Stimulated activated CD4-positive, alpha-beta T cell treated with anti-CD3 and anti-CD28 coated beads, Interleukin-15, amount 100 ng/mL, for 24 hours (primary cell): ENCODE data around the gene KPNA2.
"Not testable (repeated sequence)": the region's sequence is repeated elsewhere in the genome, so short reads cannot be mapped to it uniquely, and the experiment has no call there.

ENCODE experiments used
- DNase-seq: peaks from one replicate; pipeline ENCODE4 v3.0.0-alpha.2; 2020

Gene KPNA2

DNA sequence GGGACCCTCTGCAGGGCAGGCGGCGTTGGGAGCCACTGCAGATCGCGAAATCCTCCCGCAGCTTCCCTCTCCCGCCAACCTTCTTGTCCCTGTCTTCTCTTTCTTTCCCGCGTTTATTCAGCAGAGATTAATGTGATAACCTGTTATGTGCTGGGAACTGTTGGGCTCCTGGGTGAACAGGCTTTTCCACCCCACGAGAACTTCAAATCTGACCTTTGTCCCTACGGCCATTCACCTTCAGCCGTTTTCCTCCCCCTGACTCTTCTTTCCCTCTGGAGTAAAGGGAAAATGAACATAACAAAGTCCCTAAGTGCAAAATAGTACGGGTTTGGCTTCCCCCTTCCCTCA is 15.2 kb upstream of the KPNA2 start:
- DNase-seq = no peak

DNA sequence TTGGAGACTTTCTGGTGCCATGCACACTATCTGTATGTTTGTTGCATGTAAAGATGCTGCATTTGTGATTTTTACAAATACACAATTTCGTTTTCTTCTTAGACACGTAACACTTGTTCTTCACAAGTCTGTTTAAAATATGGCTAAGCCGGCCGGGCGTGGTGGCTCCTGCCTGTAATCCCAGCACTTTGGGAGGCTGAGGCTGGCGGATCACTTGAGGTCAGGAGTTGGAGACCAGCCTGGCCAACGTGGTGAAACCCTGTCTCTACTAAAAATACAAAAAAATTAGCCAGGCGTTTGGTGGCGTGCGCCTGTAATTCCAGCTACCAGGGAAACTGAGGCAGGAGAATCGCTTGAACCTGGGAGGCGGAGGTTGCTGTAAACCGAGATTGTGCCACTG is 14.7 kb upstream of the KPNA2 start:
- not testable (repeated sequence) for DNase-seq

- DNase-seq = no peak
These were observed 13.6 kb upstream of the KPNA2 start for GRCh38 chr17:68021963-68022362.

DNA sequence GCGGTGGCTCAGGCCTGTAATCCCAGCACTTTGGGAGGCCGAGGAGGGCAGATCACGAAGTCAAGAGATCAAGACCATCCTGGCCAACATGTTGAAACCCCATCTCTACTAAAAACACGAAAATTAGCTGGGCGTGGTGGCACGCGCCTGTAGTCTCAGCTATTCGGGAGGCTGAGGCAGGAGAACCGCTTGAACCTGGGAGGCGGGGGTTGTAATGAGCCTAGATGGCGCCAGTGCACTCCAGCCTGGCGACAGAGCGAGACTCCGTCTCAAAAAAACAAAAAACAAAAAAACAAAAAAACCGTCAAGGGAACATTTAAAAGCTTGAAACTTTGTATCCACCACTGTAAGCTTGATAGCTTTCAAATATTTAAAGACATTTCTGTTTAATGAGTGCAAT is 13.0 kb upstream of the KPNA2 start:
- DNase-seq = not testable (repeated sequence)

DNA sequence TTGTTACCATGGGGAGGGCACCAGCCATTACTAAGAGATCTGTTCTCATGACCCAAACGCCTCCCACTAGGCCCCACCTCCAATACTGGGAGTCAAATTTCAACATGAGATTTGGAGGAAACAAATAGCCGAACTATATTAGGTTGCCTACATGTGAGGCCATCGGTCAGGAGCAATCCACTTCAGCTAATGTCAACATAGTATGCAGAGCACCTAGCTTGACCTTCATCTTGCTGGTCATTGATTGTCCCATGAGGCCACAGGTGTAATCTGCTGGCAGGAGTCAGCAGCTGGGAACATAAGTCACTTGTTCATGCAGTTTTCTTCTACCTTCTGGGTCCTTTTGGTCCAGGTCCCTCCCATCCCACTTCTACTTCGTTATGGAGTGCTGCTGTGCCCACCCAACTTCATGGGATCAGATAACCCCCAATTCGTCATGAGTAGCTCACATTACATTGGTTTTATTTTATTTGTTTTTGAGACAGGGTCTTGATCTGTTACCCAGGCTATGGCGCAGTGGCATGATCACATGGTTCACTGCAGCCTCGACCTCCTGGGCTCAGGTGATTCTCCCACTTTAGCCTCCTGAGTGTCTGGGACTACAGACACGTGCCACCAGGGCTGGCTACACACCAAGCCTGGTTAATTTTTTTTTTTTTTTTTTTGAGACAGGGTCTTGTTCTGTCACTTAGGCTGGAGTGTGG is 5.9 kb upstream of the KPNA2 start:
- no peak for DNase-seq

GRCh38 chr17:68033636-68034451 is 1.7 kb upstream of the KPNA2 start:
- DNase-seq = no peak

GRCh38 chr17:68034452-68034776 is 1.1 kb upstream of the KPNA2 start:
- DNase-seq = no peak

GRCh38 chr17:68035131-68035522 is 408 bp upstream of the KPNA2 start:
- peak; percentile 97 for DNase-seq

DNA sequence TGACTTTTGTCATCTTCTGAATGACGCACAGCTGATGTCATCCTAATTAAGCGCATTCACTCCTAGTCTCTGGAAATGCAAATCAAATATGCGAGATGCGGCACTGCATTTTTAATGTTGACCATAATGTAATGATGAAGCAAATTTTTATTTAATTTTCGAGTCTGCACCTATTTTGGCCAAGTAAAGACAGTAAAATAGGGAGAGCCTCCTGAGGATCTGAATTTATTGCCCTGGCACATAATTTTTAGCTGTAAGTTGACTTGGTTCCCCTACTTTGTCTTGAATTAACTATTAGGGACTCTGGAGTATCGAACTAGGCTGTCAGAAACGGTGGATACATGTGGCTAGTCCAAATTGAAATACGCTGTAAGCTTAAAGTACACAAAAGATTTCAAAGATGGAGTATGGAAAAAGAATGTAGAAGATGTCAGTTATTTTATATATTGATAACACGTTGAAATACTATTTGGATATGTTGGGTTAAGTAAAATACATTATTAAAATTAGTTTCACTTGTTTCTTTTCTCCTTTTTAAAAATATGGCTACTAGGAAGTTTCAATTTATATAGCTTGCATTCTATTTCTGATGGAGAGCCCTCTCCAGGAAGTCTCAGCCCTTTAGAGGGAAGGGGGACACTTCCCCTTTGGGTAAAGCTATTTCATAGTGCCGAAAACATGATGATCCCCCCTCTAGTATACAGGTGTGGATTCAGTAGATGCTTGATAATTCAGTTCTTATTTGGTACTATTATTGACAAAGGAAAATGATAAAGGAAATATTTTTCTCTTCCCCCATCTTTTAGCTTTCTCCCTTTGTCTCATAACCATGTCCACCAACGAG is 991 bp downstream of the KPNA2 start:
- DNase-seq = no peak

GRCh38 chr17:68047153-68047846 is 11.8 kb downstream of the KPNA2 start:
- DNase-seq = no peak

DNA sequence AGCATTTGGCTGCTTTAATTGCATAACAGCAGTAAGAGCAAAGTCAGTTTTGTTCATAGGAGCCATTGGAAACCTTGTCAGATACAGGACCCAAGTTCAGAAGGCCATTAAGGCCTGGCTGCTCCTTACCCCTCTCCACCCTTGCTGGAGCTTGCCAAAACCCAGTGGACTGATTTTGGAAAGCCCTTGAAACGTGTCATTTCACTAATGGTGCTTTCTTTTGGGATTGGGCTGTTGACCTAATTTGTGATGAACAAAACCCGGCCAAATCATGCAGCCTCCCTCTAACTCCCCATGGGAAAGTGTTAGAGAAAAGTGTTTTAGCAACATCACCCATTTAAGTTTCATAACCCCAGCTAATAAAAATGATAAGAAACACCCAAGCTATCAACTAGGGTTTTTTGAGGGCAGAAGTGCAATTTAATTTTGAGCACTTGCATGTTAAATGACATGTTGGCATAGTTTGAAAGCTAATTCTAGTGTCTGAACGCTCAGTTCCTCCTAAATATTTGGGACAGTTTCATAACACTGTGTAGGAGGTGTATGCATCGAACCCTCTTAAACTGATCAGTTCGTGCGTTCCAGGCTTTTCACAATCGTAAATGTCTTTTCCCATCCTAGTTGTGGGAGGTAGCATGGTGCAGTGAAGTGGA is 12.5 kb downstream of the KPNA2 start:
- DNase-seq = not testable (repeated sequence)

DNA sequence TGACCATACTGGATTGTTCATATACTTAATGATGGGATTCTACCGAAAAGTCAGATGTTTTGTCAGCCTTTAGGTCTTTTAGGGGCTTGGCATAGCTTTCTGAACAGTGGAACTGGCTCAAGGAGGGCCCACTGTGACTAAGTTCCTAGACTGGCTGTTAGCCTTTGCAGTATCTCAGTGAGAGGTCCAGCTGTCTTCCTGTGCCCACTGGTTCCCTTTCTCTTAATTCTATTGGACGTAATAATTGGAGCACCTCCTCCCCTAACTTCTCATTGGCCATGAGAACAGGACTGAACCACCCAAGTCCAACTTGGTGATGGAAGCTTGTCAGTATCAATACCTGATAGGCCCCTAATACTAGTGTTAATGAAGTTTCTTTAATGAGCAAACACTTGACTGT is 13.5 kb downstream of the KPNA2 start:
- DNase-seq = no peak

GRCh38 chr17:68049812-68050437 is 14.4 kb downstream of the KPNA2 start:
- DNase-seq = not testable (repeated sequence)

DNA sequence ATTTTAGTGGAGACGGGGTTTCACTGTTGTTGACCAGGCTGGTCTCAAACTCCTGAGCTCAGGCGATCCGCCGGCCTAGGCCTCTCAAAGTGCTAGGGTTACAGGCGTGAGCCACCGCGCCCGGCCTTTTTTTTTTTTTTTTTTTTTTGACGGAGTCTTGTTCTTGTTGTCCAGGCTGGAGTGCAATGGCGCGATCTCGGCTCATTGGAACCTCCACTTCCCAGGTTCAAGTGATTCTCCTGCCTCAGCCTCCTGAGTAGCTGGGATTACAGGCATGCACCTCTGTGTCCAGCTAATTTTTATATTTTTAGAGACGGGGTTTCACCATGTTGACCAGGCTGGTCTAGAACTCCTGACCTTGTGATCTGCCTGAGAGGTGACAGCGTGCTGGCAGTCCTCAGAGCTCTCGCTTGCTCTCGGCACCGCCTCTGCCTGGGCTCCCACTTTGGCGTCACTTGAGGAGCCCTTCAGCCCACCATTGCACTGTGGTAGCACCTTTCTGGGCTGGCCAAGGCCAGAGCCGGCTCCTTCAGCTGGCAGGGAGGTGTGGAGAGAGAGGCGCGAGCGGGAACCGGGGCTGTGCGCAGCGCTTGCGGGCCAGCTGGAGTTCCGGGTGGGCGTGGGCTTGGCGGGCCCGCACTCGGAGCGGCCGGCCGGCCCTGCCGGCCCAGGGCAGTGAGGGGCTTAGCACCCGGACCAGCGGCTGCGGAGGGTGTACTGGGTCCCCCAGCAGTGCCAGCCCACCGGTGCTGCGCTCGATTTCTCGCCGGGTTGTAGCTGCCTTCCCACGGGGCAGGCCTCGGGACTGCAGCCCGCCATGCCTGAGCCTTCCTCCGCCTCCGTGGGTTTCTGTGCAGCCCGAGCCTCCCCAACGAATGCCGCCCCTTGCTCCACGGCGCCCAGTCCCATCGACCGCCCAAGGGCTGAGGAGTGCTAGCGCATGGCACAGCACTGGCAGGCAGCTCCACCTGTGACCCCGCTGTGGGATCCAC is 16.1 kb downstream of the KPNA2 start:
- not testable (repeated sequence) for DNase-seq

DNA sequence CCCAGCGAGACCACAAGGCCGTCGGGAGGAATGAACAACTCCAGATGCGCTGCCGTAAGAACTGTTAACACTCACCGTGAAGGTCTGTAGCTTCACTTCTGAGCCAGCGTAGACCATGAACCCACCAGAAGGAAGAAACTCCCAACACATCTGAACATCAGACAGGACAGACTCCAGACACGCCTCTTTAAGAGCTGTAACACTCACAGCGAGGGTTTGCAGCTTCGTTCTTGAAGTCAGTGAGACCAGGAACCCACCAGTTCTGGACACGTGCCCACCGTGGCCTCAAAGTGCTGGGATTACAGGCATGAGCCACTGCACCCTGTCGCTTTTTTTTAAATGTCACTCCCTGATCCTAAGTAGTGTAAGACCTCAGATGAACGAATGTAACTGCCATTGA is 17.3 kb downstream of the KPNA2 start:
- DNase-seq = no peak

- no peak for DNase-seq
These were observed 17.9 kb downstream of the KPNA2 start for GRCh38 chr17:68053231-68054013.

GRCh38 chr17:68054296-68054900 is 18.9 kb downstream of the KPNA2 start:
- DNase-seq = no peak

GRCh38 chr17:68057531-68057952 is 22.0 kb downstream of the KPNA2 start:
- peak; percentile 48 for DNase-seq

GRCh38 chr17:68060336-68060735 is 24.8 kb downstream of the KPNA2 start:
- DNase-seq = no peak
